Fibroblast of skin of scalp (primary cell): ENCODE data around the gene CYP2J2.
"Not testable (repeated sequence)": the region's sequence is repeated elsewhere in the genome, so short reads cannot be mapped to it uniquely, and the experiment has no call there.

Experiments
- DNase-seq: peaks from one replicate; pipeline ENCODE4 v3.0.0-alpha.2; 2013

CYP2J2 gene

DNA sequence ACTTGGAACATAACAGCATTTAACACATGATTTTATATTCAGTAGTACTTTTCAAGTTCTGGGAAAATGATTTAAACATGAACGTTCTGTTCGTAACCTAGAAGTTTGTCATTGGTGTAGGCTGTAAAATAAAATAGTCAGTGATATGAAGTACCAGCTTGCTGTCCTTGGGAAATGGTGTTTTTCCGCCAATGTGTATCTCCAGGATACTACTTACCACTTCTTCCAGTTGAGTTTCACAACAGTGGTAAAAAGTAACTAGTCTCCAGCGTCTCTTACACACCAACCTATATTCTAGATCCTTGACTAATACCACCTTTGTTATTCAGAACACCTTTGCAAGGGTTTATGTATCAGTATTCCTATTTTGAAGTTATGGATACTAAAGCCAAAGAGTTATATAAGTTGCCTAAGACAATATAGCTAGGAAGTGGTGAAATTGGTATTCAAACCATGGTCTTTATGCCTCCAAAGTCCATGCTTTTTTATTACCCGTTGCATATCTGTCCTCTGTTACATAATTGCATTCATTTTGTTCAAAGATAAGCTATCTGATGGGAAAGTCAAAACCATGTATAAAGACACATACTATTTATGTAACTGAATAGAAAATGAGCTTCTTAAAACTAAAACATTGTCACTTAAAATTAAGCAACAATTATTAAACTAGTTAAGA lies 68.8 kb downstream of the CYP2J2 start:
- DNase-seq: no peak

- DNase-seq: no peak
Observed at GRCh38 chr1:59856725-59857338, 69.7 kb downstream of the CYP2J2 start.

DNA sequence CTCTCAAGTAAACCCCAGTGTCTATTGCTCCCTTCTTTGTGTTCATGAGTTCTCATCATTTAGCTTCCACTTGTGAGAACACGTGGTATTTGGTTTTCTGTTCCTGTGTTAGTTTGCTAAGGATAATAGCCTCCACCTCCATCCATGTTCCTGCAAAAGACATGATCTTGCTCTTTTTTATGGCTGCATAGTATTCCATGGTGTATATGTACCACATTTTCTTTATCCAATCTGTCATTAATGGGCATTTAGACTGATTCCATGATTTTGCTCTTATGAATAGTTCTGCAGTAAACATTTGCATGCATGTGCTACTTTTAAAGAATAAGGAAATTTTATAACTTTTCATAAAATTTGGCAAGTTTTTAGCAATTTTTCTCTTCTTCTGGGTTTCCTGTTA lies 71.3 kb downstream of the CYP2J2 start:
- not testable (repeated sequence) for DNase-seq

DNA sequence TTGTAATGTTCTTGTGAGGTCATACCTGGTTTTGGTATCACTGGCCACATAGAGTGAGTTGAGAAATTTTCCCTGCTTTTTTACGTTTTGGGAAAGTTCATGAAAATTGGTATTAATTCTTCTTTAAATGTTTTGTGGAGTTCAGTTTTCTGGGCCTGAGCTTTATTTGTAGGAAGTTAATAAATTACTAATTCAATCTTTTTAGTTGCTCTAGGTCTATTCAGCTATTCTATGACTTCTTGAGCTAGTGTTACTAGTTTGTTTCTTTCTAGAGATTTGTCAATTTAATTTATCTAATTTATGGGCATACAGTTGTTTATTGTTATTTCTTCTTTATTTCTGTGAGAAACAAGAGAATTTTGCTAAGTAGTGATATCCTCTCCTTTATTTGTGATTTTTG lies 74.5 kb downstream of the CYP2J2 start:
- DNase-seq: no peak

- no peak for DNase-seq
Observed at GRCh38 chr1:59846895-59847282, 79.7 kb downstream of the CYP2J2 start.

GRCh38 chr1:59846209-59846894 lies 80.2 kb downstream of the CYP2J2 start:
- no peak for DNase-seq

GRCh38 chr1:59845091-59845490 lies 81.5 kb downstream of the CYP2J2 start:
- no peak for DNase-seq
